Measurements from ENCODE around the gene MRPL28. TPM values are rescaled to one million over a fixed set of nuclear protein-coding genes. Genes with fewer than 3 reads are reported as not detected.
A peak's percentile ranks its signal among the peaks of the same experiment; 100 is the strongest.

Gene MRPL28
- total RNA-seq, 2 donors from 2014 or later, result 137 to 138 TPM

DNA sequence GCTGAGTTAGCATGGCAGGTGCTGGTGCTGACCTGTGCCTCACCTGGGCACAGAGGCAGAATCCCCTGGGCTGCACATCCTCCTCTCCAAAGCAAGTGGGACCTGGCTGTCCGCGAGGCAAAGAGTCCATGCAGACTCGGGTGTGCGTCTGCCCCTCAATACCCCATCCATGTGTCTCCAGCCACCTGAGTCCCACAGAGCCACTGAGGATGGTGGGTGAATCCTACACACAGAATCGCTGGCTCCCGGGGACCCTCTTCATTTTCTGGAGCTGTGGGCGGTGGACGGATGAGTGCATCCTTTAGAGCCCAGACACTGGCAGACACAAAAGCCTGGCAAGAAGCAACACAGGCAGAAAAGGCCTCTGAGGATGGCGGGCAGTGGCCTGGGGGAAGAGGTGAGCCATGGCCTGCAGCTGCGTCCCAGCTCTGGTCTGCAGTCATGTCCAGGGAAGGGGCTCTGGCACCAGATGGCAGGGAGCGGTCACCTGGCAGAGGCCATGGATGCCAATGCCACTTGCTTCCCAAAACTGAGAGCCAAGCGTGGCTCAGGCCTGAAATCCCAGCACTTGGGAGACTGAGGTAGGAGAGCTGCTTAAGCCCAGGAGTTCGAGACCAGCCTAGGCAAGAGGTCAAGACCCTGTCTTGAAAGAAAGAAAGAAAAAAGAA is 47.7 kb downstream of the MRPL28 start:
- Histone ChIP-seq H3K9ac (ENCODE audit: extremely low read depth, low read length, poor library complexity, severe bottlenecking) (no peak overlapping the region), H3K4me1 (ENCODE audit: control insufficient read depth, insufficient read depth, low read length) (no peaks in the 10 kb centered on the region), H3K27me3 (ENCODE audit: control insufficient read depth, insufficient read depth, low read length, poor library complexity, severe bottlenecking) (no peaks in the 10 kb centered on the region), H3K36me3 (ENCODE audit: control insufficient read depth, insufficient read depth, low read length) (peaks cover 24% of the 10 kb centered on the region), H3K4me3 (ENCODE audit: low read length) (no peak overlapping the region), H3K9me3 (ENCODE audit: control insufficient read depth, low read length) (no peaks in the 10 kb centered on the region), H3K27ac (ENCODE audit: low read depth, low read length) (no peak overlapping the region)
- no peaks in the 10 kb centered on the region for H3K27me3 Mint-ChIP-seq (ENCODE audit: insufficient read depth)
- peak overlapping the region; percentile 52 for H3K27ac Mint-ChIP-seq
- no peak for DNase-seq
- WGBS, 2 experiments (ENCODE audit: insufficient coverage in 1 of 2, insufficient read length in 1 of 2), result 93 to 94% methylated on average over 8 to 13 of the region's 13 CpGs
- no peaks in the 10 kb centered on the region for H3K9me3 Mint-ChIP-seq
- TF ChIP-seq, protein P1, sequence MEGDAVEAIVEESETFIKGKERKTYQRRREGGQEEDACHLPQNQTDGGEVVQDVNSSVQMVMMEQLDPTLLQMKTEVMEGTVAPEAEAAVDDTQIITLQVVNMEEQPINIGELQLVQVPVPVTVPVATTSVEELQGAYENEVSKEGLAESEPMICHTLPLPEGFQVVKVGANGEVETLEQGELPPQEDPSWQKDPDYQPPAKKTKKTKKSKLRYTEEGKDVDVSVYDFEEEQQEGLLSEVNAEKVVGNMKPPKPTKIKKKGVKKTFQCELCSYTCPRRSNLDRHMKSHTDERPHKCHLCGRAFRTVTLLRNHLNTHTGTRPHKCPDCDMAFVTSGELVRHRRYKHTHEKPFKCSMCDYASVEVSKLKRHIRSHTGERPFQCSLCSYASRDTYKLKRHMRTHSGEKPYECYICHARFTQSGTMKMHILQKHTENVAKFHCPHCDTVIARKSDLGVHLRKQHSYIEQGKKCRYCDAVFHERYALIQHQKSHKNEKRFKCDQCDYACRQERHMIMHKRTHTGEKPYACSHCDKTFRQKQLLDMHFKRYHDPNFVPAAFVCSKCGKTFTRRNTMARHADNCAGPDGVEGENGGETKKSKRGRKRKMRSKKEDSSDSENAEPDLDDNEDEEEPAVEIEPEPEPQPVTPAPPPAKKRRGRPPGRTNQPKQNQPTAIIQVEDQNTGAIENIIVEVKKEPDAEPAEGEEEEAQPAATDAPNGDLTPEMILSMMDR (conservative IDR thresholded peaks at IDR 0.05), result no peak
- H3K4me3 Mint-ChIP-seq, result no peak overlapping the region
- peaks cover 20% of the 10 kb centered on the region for H3K36me3 Mint-ChIP-seq (ENCODE audit: low read depth)
- peaks cover 23% of the 10 kb centered on the region for H3K4me1 Mint-ChIP-seq

DNA sequence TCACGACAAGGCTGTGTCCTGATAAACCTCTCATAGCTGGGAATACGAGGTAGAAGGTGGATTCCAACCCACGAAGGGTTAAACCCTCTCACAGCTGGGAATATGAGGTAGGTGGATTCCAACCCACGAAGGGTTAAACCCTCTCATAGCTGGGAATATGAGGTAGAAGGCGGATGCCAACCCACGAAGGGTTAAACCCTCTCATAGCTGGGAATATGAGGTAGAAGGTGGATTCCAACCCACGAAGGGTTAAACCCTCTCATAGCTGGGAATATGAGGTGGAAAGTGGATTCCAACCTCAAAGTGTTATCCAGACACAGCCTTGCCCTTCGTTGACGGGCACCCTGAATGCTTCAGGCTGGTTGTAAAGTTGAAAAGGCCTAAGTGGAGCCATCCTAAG is 48.8 kb downstream of the MRPL28 start:
- no peak overlapping the region for H3K9ac ChIP-seq (ENCODE audit: extremely low read depth, low read length, poor library complexity, severe bottlenecking)
- H3K9me3 Mint-ChIP-seq, result no peaks in the 10 kb centered on the region

DNA sequence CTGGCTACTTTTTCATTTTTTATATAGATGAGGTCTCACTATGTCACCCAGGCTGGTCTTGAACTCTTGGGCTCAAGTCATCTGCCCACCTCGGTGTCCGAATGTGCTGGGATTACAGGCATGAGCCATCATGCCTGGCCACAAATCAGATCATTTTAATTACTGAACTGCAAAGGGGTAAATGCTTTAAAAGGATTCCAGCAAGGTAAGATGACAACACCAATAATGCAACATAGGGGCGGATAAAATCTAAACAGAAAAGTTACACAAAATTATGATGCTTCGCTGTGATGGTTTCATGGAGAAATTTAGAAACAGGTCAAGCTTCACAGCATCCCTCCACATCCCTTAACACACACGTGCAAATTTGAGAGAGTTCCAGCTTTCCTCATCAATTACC is 50.1 kb downstream of the MRPL28 start:
- Histone ChIP-seq H3K9ac (ENCODE audit: extremely low read depth, low read length, poor library complexity, severe bottlenecking) (no peak overlapping the region), H3K4me1 (ENCODE audit: control insufficient read depth, insufficient read depth, low read length) (no peaks in the 10 kb centered on the region), H3K9me3 (ENCODE audit: control insufficient read depth, low read length) (no peaks in the 10 kb centered on the region), H3K4me3 (ENCODE audit: low read length) (no peak overlapping the region), H3K27ac (ENCODE audit: low read depth, low read length) (no peak overlapping the region), H3K27me3 (ENCODE audit: control insufficient read depth, insufficient read depth, low read length, poor library complexity, severe bottlenecking) (no peaks in the 10 kb centered on the region), H3K36me3 (ENCODE audit: control insufficient read depth, insufficient read depth, low read length) (peaks cover 24% of the 10 kb centered on the region)
- no peak overlapping the region for H3K27ac Mint-ChIP-seq
- no peak overlapping the region for H3K4me3 Mint-ChIP-seq
- peaks cover 22% of the 10 kb centered on the region for H3K4me1 Mint-ChIP-seq
- TF ChIP-seq, protein P1 (conservative IDR thresholded peaks at IDR 0.05), result no peak
- H3K36me3 Mint-ChIP-seq (ENCODE audit: low read depth), result peaks cover 22% of the 10 kb centered on the region
- no peak for DNase-seq
- H3K9me3 Mint-ChIP-seq, result no peaks in the 10 kb centered on the region
- no peaks in the 10 kb centered on the region for H3K27me3 Mint-ChIP-seq (ENCODE audit: insufficient read depth)
- WGBS, 2 experiments (ENCODE audit: insufficient coverage in 1 of 2, insufficient read length in 1 of 2), result 92 to 99% methylated on average over 3 to 5 of the region's 5 CpGs

More for the DNA sequence above, 48.8 kb downstream of the MRPL28 start:
- Histone ChIP-seq H3K4me3 (ENCODE audit: low read length) (no peak overlapping the region), H3K4me1 (ENCODE audit: control insufficient read depth, insufficient read depth, low read length) (no peaks in the 10 kb centered on the region), H3K36me3 (ENCODE audit: control insufficient read depth, insufficient read depth, low read length) (peaks cover 24% of the 10 kb centered on the region), H3K27me3 (ENCODE audit: control insufficient read depth, insufficient read depth, low read length, poor library complexity, severe bottlenecking) (no peaks in the 10 kb centered on the region), H3K27ac (ENCODE audit: low read depth, low read length) (no peak overlapping the region), H3K9me3 (ENCODE audit: control insufficient read depth, low read length) (no peaks in the 10 kb centered on the region)
- Mint-ChIP-seq H3K4me1 (peaks cover 27% of the 10 kb centered on the region), H3K36me3 (ENCODE audit: low read depth) (peaks cover 20% of the 10 kb centered on the region), H3K4me3 (no peak overlapping the region), H3K27ac (no peak overlapping the region), H3K27me3 (ENCODE audit: insufficient read depth) (no peaks in the 10 kb centered on the region)
- no peak for DNase-seq
- TF ChIP-seq, protein P1 (conservative IDR thresholded peaks at IDR 0.05), result no peak
- 86 to 90% methylated on average over 8 to 9 of the region's 9 CpGs for WGBS, 2 experiments (ENCODE audit: insufficient coverage in 1 of 2, insufficient read length in 1 of 2)

Measured in endodermal cell (in vitro differentiated cells).